ENCODE measurements around the gene SH3GLB1. TPM values are rescaled to one million over a fixed set of nuclear protein-coding genes. Genes with fewer than 3 reads are reported as not detected.

Gene SH3GLB1
- total and polyA plus RNA-seq, 2 of the 13 experiments (the other 11 are each of a cell fraction or from before 2014, with no cell fraction given) = 26.0 to 41.5 TPM

- no peak for TF ChIP-seq TARDBP (CRISPR knock-in tag; IDR thresholded peaks at IDR 0.05)
- TF ChIP-seq, protein P1, sequence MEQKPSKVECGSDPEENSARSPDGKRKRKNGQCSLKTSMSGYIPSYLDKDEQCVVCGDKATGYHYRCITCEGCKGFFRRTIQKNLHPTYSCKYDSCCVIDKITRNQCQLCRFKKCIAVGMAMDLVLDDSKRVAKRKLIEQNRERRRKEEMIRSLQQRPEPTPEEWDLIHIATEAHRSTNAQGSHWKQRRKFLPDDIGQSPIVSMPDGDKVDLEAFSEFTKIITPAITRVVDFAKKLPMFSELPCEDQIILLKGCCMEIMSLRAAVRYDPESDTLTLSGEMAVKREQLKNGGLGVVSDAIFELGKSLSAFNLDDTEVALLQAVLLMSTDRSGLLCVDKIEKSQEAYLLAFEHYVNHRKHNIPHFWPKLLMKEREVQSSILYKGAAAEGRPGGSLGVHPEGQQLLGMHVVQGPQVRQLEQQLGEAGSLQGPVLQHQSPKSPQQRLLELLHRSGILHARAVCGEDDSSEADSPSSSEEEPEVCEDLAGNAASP (CRISPR knock-in tag; IDR thresholded peaks at IDR 0.05; ENCODE audit: borderline replicate concordance) = no peak
- no peak for TF ChIP-seq ATAD3A (CRISPR knock-in tag; IDR thresholded peaks at IDR 0.05)
- no peak for TF ChIP-seq ZNF451 (CRISPR knock-in tag; IDR thresholded peaks at IDR 0.05)
- TF ChIP-seq ZNF570 (CRISPR knock-in tag; IDR thresholded peaks at IDR 0.05; ENCODE audit: borderline replicate concordance) = no peak
- TF ChIP-seq, protein P2, sequence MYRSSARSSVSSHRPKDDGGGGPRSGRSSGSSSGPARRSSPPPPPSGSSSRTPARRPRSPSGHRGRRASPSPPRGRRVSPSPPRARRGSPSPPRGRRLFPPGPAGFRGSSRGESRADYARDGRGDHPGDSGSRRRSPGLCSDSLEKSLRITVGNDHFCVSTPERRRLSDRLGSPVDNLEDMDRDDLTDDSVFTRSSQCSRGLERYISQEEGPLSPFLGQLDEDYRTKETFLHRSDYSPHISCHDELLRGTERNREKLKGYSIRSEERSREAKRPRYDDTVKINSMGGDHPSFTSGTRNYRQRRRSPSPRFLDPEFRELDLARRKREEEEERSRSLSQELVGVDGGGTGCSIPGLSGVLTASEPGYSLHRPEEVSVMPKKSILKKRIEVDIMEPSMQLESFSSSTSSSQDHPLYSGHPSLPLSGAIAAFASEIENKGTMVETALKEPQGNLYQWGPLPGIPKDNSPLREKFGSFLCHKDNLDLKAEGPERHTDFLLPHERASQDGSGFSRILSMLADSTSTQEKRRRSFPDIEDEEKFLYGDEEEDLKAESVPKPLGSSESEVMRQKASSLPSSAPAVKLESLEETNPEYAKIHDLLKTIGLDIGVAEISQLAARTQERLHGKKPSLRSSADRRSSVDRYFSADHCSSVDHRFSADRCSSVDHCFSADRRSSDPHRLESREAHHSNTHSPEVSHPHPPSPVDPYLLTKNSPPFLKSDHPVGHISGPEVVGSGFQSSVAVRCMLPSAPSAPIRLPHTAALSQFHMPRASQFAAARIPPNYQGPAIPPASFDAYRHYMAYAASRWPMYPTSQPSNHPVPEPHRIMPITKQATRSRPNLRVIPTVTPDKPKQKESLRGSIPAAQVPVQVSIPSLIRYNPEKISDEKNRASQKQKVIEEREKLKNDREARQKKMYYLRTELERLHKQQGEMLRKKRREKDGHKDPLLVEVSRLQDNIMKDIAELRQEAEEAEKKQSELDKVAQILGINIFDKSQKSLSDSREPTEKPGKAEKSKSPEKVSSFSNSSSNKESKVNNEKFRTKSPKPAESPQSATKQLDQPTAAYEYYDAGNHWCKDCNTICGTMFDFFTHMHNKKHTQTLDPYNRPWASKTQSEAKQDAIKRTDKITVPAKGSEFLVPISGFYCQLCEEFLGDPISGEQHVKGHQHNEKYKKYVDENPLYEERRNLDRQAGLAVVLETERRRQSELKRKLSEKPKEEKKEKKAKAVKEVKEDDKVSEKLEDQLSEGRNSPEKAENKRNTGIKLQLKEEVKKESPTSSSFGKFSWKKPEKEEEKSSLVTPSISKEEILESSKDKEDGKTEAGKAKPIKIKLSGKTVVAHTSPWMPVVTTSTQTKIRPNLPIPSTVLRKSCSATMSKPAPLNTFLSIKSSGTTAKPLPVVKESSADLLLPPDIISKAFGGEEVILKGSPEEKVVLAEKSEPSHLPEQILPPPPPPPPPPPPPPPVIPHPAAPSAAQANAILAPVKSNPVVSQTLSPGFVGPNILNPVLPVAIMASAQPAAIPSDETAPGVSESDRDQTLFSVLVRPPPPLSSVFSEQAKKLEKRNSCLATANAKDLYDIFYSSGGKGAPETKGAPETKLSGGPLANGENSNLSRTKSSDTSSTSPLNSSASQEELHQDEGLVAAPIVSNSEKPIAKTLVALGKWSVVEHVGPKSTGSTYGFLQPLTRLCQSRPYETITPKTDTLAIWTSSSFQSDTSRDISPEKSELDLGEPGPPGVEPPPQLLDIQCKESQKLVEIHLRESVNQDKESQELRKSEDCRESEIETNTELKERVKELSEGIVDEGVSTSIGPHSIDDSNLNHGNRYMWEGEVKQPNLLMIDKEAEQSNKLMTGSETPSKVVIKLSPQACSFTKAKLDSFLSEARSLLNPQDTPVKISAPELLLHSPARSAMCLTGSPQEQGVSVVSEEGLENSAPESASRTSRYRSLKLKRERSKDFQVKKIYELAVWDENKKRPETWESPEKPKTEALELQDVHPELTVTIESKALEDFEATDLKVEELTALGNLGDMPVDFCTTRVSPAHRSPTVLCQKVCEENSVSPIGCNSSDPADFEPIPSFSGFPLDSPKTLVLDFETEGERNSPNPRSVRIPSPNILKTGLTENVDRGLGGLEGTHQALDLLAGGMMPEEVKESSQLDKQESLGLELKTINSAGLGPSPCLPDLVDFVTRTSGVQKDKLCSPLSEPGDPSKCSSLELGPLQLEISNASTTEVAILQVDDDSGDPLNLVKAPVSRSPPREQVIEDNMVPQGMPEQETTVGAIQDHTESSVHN (CRISPR knock-in tag; IDR thresholded peaks at IDR 0.05) = no peak
- TF ChIP-seq ZNF674 (CRISPR knock-in tag; IDR thresholded peaks at IDR 0.05; ENCODE audit: low read depth) = no peak
- no peak for TF ChIP-seq ZNF576 (CRISPR knock-in tag; IDR thresholded peaks at IDR 0.05)
Measured at GRCh38 chr1:86714159-86714558, 9.8 kb downstream of the SH3GLB1 start (continued).
